T-helper 2 cell treated with Interferon-gamma antibody and Interleukin-4, amounts not matched to agents 100 ng/mL and 5 ng/mL, for 36 hours (primary cell): Measurements from ENCODE around the gene FOLR2. TPM values are rescaled to one million over a fixed set of nuclear protein-coding genes. Genes with fewer than 3 reads are reported as not detected.

Experiments used
- intact Hi-C: fragments of 100-400 bp; cut with micrococcal nuclease; formaldehyde crosslinking; loops from one replicate; pipeline ENCODE4 v1.15.1; 2023
- total RNA-seq: library from RNA; stranded (reverse); gene quantifications from 2 replicates; pipeline ENCODE4 v1.2.3, GENCODE V29; 2022

FOLR2 gene
- total RNA-seq, 1 donor from 2014 or later, result not detected

GRCh38 chr11:72239849-72240460 lies 23.4 kb downstream of the FOLR2 start:
- intact Hi-C loops, result no loop called here

GRCh38 chr11:72240461-72241290 lies 24.1 kb downstream of the FOLR2 start:
- intact Hi-C loops, result no loop called here

DNA sequence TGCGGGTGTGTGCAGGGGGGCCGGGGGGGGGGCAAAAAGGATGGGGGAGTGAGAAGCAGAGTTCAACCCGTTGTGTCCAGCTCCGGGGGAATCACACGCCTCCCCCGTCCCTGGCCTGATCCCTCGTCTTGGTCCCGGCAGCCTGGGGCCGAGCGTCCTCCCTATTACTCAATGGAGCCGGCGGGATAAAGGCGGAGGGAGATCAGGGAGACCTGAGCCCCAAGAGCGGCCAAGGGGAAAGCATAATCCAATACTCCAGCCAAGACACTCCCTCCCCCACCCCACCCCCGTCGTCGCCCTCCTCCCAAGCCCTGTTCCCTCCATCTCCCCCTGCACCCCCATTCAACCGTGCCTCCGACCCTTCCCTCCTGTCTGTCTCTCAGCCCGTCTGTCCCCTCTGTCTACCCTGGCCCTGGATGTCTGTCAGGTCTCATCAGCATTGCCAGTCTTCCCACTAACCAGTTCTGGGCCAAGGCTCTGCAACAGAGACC lies 24.7 kb downstream of the FOLR2 start:
- intact Hi-C loops, result no loop called here

- intact Hi-C loops, result no loop called here
Observed at GRCh38 chr11:72242141-72242540, 25.5 kb downstream of the FOLR2 start.

- intact Hi-C loops, result no loop called here
Observed at GRCh38 chr11:72243173-72244059, 26.8 kb downstream of the FOLR2 start.

DNA sequence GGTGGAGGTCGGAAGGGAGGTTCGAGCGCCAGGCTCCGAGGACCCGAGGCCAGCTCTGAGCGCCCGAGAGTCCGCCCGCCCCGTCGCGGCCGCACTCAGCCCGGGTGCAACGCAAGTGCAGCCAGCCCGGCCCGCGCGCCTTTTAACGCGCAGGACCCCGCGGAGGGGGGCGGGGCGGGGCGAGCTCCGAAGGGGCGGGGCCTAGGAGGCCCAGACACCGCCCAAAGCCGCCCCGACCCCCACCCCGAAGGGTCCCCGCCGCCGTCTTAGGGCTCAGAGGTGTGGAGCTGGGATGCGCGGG lies 27.4 kb downstream of the FOLR2 start, which contains the start of gene PHOX2A:
TSS of gene PHOX2A (minus strand) at position 117 of the 301 bp plus-strand sequence. CDS start 172 bp downstream, outside the sequence.
- intact Hi-C loops, result no loop called here

DNA sequence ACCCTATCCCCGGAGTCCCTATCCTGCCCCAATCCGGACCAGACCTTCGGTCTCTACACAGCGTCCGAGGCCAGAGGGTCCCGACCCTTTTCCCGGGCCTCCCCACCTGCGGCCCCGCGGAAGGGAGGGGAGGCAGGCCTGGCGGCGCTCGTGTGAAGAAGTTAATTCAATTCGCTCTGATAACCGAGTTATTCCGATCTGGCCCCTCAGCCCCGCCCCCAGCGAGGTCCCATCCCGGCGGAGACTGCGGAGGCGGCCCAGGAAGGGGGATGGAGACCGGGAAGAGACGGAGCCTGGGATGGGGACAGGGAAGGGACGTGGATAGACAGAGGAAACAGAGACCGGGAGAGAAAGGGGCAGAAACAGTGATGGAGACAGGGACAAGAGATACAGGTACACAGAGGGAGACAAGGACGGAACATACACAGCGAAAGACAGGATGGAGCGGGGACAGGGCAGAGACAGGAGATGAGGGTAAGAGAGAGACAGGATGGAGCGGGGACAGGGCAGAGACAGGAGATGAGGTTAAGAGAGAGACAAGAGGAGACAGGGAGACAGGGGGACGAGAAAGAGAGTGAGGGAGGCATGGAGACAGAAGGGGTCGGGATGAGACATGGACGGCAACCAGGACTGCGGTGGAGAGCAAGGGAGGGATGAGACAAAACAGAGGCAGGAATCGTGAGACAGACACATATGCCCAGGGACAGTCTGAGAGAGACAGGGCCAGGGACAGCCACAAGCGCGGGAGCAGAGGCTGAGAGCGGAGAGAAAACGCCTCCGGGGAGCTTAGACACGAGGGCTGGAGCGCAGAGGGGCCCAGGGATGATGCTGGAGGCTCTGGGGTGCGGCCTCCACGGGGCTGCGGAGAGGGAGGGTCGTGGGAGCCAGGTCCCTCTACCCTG lies 28.0 kb downstream of the FOLR2 start:
- intact Hi-C loops, result no loop called here

DNA sequence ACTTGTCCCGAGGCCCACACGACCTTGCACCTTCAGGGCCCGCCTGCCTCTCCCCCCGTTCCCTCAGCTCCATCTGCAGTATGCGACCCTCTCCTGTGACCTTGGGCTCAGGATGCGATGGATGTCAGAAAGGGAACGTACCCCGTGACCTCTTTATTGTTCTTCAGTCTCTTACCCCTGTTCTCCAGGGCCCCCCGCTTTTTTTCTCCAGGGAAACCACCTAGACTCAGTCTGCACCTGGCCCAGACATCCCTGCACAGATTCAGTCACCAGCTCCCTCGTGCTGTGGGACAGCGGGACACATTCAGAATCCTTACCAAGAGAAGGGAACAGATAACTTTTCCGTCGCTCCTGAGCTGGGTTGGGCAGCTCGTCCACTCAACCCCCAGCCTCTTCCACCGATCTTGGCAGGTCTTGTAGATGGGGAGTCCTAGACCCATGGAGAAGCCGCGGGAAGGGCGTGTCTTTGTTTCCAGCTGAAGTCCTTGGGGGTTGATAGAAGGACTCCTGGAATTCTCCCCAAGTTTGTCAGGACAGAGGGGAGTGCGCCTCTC lies 28.7 kb downstream of the FOLR2 start:
- intact Hi-C loops, result no loop called here

DNA sequence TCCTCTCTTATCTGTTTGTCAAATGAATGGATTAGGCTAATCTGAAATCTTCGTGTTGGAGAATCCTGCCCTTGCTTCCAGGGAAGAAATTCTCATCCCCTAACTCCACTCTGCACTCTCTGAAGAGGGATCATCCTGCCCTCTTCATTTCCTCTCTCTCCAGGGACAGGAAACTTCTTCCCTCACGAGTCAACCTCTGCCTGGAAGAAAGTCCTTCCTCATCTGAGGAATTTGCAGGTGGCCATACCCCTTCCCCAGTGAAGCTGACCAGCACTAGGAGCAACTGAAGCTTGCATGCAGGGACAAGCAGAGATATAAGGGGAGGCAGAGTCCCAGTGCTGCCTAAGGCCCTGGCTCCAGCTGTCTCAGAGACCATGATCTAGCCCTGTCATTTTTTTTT lies 31.0 kb downstream of the FOLR2 start:
- intact Hi-C loops, result no loop called here

DNA sequence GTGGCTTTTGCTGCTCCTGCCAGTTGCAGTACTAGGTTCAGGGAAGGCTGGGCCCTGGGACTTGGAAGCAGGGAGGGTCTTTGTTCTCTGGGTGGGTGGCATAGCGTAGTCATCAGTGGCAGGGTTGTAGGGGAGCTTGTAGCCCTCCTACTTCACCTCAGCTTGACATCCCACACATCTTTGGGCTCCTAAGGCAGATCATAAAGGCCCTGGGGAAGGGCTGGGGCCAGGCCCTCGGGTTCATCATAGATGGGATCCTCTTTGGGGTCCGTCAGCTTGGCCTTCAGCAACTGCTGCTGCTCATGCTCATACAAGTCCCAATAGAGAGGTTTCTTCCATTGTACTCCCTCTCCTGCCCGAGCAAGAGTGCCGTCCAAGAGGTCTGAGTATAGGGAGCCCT lies 33.4 kb downstream of the FOLR2 start:
- intact Hi-C loops, result no loop called here

DNA sequence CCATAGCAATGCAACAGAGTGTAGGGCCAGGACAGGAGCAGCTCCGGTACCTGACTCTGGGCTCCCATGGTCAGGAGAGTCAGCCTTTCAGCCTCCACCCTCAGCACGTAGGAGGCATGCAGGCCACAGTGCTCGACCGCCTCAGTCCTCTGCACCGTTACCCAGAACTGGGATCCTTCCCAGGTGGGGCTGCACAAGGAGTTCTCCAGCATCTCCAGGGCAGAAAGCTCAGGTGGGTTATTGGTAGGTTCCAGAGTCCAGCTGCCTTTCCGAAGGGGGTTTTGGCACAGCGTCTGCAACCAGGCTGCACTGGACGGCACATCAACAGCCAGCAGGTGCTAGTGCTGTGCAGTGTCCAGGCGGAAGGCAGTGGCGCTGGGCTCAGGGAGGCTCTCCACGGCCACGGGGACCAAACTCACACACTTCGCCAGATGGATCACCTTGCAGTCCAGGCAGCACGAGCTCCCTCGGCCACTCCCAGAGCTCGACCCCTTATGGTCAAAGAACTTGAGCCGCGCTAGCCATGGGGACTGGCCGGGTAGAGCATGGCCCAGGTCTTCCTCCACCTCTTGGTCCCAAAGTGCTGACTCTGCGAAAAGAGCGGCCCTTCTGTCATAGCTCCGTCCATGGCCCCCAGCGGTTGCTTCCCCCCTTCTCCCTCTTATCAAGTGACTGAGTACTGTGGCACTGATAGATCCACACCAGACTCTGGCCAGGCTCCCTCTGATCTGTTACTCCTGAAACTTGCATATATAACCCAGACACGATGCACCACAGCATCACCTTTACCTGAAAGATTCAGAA lies 34.3 kb downstream of the FOLR2 start:
- intact Hi-C loops, result no loop called here

DNA sequence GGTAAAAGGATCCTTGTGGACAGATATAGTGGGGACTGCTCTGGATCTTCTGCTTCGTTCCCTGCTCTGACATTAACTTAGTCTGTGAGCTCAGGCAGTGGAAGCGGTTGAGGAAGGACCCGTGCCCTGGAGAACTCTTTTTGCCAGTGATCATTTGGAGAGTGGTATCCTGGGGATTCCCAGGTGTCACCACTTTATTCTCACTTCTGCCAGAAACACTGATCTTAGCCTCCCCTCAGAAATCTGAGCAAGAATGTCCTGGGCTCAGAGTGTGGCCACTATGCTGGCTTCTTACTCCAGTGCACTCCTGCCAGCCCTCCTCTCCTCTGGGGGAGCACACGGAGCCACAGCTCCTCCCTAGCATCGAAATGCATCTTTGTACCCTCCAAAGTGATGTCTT lies 35.0 kb downstream of the FOLR2 start:
- intact Hi-C loops, result no loop called here

- intact Hi-C loops, result no loop called here
Observed at GRCh38 chr11:72253392-72253791, 36.8 kb downstream of the FOLR2 start.

DNA sequence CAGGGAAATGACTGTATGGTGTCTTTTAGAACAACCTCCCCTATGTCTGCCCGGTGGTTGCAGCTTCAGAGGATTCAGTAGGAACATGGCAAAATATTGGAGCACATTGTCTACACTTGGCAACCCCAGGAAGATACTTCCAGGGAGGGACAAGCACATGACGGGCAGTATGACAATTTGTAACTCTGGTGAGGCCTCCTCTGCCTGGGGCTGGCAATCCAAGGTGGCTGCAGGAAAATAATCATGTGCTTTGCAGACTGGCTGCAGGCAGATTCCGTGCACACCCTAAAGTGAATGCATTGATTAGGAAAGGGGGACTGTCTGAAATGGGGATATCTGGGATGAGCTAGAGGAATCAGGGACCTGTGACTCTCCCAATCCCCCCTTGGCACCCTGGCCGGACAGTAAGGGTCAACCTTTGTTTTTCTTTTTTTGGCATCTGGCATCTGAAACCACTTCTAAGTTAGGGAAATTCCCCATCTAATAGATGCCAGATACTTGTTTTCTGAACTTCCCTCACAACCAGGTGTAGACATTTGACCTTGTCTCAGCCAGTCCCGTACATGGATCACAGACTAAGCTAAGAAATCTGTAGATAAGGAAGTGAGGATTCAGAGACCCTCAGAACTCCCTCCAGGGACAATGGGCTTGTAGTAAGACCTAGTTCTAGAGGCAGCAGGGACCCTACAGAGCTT lies 37.9 kb downstream of the FOLR2 start:
- intact Hi-C loops, result no loop called here

DNA sequence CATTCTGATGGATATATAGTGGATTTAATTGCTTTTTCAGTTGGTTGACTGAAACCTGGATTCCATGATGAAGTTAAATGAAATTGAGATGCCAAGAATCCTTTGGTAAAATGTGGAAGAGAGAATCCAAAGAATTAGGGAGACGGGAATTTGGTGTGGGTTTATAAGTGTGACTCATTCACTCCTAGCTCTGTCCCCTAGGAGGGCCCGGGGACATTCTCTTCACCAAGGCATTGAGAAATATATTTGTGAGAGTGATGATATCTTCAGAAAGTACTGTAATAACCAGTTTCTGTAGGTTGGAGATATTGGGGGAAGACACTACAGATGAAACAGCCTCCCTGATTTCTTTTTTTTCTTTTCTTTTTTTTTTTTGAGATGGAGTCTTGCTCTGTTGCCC lies 41.0 kb downstream of the FOLR2 start:
- intact Hi-C loops, result no loop called here

GRCh38 chr11:72259490-72259889 lies 42.9 kb downstream of the FOLR2 start:
- intact Hi-C loops, result no loop called here

GRCh38 chr11:72260574-72260973 lies 44.0 kb downstream of the FOLR2 start:
- intact Hi-C loops, result no loop called here

DNA sequence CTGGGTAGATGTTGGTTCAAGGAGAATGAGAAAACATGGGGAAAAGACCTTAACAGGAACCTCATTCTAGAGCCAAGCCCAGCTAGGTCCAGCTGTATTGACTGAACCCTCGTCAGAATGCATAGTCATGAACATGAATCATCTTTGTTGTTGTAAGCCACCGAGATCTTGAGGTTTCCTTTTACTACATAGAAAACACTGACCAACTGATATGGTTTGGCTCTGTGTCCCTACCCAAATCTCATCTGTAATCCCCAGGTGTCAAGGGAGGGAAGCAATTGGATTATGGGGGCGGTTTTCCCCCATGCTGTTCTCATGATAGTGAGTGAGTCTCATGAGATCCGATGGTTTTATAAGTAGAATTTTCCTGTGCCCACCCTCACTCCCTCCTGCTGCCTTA lies 46.8 kb downstream of the FOLR2 start:
- intact Hi-C loops, result no loop called here

- intact Hi-C loops, result no loop called here
Observed at GRCh38 chr11:72265951-72266350, 49.4 kb downstream of the FOLR2 start.
